Right lobe of liver (tissue), 6 donors: ENCODE data around the gene APLF. TPM values are rescaled to one million over a fixed set of nuclear protein-coding genes. Genes with fewer than 3 reads are reported as not detected.

Experiments
- ATAC-seq, 4 donors: fragments of 200-7000 bp; cut with Tn5 transposase; one replicate each; pipeline ENCODE4 v1.9.1; 2020; ENCODE audit warnings: mild to moderate bottlenecking in 4 of 4, moderate library complexity in 4 of 4
- DNase-seq, 3 donors: peaks; one replicate each; pipeline ENCODE4 v3.0.0-alpha.2; 2020
- H3K27ac ChIP-seq, 3 donors: fragments of 200-600 bp; one replicate each; pipeline ENCODE4 v1.8.0; 2022
- H3K27me3 ChIP-seq, 2 donors: fragments of 200-600 bp; one replicate each; pipeline ENCODE4 v1.8.0; 2022
- H3K36me3 ChIP-seq, 4 donors: fragments of 200-600 bp; sonication (generic) in 1 of 4; one replicate each; pipeline versions ENCODE4 v1.5.1 to v1.8.0; 2017 to 2022; ENCODE audit warnings: control low read depth in 1 of 4
- H3K4me1 ChIP-seq, 4 donors: fragments of 200-600 bp; sonication (generic) in 1 of 4; one replicate each; pipeline versions ENCODE4 v1.5.1 to v1.8.0; 2017 to 2022; ENCODE audit warnings: control low read depth in 1 of 4
- H3K4me3 ChIP-seq, 3 donors: fragments of 200-600 bp; one replicate each; pipeline ENCODE4 v1.8.0; 2022
- H3K9me3 ChIP-seq, 4 donors: fragments of 200-600 bp; sonication (generic) in 1 of 4; one replicate each; pipeline versions ENCODE4 v1.5.1 to v1.8.0; 2017 to 2022; ENCODE audit warnings: control low read depth in 1 of 4
- CTCF ChIP-seq, 4 donors: fragments of 200-600 bp in 3 of 4; fragments of 450-650 bp in 1 of 4; IDR thresholded peaks; one replicate each; pipeline versions ENCODE4 v1.5.1 to v1.8.0; 2016 to 2022; ENCODE audit warnings: antibody characterized with exemption in 4 of 4, mild to moderate bottlenecking in 2 of 4
- POLR2A ChIP-seq: fragments of 450-650 bp; IDR thresholded peaks from one replicate; pipeline ENCODE4 v1.6.1; 2017; ENCODE audit warnings: antibody characterized with exemption, mild to moderate bottlenecking
- WGBS: methylation state at CpG from one replicate; pipeline ENCODE4 v1.1.6; 2018; ENCODE audit warnings: low coverage, low lambda C conversion rate; ENCODE audit not compliant: insufficient coverage; ENCODE audit errors: missing lambda C conversion rate; 5-methylcytosine and 5-hydroxymethylcytosine counted together
- intact Hi-C, 2 donors: fragments of 100-400 bp; cut with DNase I; formaldehyde crosslinking; loops; one replicate each; pipeline versions ENCODE4 v1.11.2 to v1.14.1; 2022
- total RNA-seq, 6 experiments: library from RNA; depleted of rRNA in 2 of 6; stranded (reverse); fragments of >200 nt in 2 of 6; fragmentation: NEBNext Ultra II Directional in 3 of 6; extraction: Animal tissue kit (Norgen Biotek cat#: 25700) in 3 of 6; gene quantifications; one replicate each; pipeline versions ENCODE4 v1.1.0 to v1.2.4, GENCODE V29; 2016 to 2023
- donor health status: DM: no; HTN: yes; CAD: no.
- donor health status: DM: no; HTN: no; CAD: no.
- donor health status: DM: no; HTN: no; CAD: no.
- donor health status: DM: no; HTN: yes; CAD: no.
- donor health status: DM: no; HTN: yes; CAD: no.

APLF gene
- total RNA-seq, 6 experiments from 2014 or later: 1.3 to 2.3 (median 1.9) TPM

DNA sequence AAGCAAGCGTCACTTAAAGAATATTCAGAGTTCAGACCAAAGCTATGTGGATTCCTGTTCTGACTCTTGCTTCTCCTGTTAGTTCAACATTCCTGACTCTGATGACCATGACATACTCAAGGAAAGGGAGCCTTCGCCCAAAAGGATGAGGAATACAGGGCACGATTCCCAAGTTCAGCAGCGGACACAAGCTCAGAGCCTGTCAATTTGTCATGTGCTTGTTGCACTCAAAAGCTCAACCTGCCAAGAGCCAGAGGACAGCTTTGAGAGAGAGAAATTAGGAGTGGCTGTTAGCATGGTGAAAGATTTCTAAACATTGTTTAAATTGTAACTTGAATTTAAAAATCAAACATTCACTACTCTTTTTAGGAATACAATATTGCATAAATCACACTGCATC lies 33.3 kb downstream of the APLF start:
- H3K27me3 ChIP-seq: no peaks in the 10 kb centered on the region
- H3K27ac ChIP-seq: peak overlapping the region in 2 of 3 donors; percentile 10 to 33
- peak in 1 of 3 donors; percentile 66 for DNase-seq
- intact Hi-C loops: no loop called here
- H3K4me3 ChIP-seq: no peak overlapping the region
- no peaks in the 10 kb centered on the region for H3K36me3 ChIP-seq
- H3K4me1 ChIP-seq: peaks cover 0 to 24% (median 8%) of the 10 kb centered on the region in 4 donors
- TF ChIP-seq POLR2A (no peak), CTCF (IDR thresholded peaks at IDR 0.05) (no peak)
- peak; percentile 67 to 85 (median 80) for ATAC-seq
- 31% methylated on average over 4 of the region's 4 CpGs for WGBS
- no peaks in the 10 kb centered on the region for H3K9me3 ChIP-seq

GRCh38 chr2:68501768-68502167 lies 34.4 kb downstream of the APLF start:
- TF ChIP-seq POLR2A (no peak), CTCF (IDR thresholded peaks at IDR 0.05) (no peak)
- no peaks in the 10 kb centered on the region for H3K36me3 ChIP-seq
- intact Hi-C loops: no loop called here
- peaks cover 0 to 24% (median 8%) of the 10 kb centered on the region in 4 donors for H3K4me1 ChIP-seq
- 60% methylated on average over 5 of the region's 5 CpGs for WGBS
- H3K4me3 ChIP-seq: no peak overlapping the region
- no peaks in the 10 kb centered on the region for H3K9me3 ChIP-seq
- no peak overlapping the region for H3K27ac ChIP-seq
- H3K27me3 ChIP-seq: no peaks in the 10 kb centered on the region
- DNase-seq: no peak
- ATAC-seq: no peak

DNA sequence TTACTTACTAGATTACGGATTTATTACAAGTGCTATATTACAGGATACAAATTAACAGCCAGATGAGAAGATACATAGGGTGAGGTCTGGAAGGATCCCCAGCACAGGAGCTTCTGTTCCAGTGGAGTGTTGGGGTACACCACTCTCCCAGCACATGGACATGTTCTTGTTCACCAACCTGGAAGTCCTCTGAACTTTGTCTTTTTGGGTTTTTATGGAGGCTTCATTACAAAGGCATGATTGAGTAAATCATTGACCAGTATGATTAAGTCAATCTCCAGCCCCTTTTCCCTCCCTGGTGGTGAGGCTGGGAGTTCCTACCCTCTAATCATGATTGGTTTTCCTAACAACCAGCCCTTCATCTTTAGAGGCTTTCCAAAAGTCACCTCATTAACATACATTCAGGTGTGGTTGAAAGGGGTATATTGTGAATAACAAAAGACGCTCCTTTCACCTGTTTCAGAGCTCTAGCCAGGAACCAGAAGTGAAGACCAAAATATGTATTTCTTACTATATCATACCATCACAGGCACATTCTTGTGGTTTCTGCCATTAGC lies 38.3 kb downstream of the APLF start:
- ATAC-seq (peak; percentile 79 to 97 (median 90)), DNase-seq (peak in 1 of 3 donors; percentile 61)
- intact Hi-C loops: no loop called here
- WGBS: 38% methylated on average over 2 of the region's 2 CpGs
- H3K9me3 ChIP-seq: no peaks in the 10 kb centered on the region
- peak; percentile 89 for TF ChIP-seq POLR2A
- TF ChIP-seq CTCF (IDR thresholded peaks at IDR 0.05): peak in 1 of 4 donors; percentile 38
- no peaks in the 10 kb centered on the region for H3K36me3 ChIP-seq
- H3K4me1 ChIP-seq: peaks cover 0 to 9% (median 2%) of the 10 kb centered on the region in 4 donors
- no peaks in the 10 kb centered on the region for H3K27me3 ChIP-seq
- peak overlapping the region in 2 of 3 donors; percentile 35 to 38 for H3K4me3 ChIP-seq
- peak overlapping the region; percentile 14 to 85 (median 72) for H3K27ac ChIP-seq

- no peak for TF ChIP-seq POLR2A
- no peak for TF ChIP-seq CTCF (IDR thresholded peaks at IDR 0.05)
- H3K9me3 ChIP-seq: no peaks in the 10 kb centered on the region
- peak overlapping the region in 1 of 3 donors; percentile 85 for H3K27ac ChIP-seq
- H3K36me3 ChIP-seq: no peaks in the 10 kb centered on the region
- ATAC-seq (peak in 2 of 4 donors; percentile 6 to 28), DNase-seq (no peak)
- no peaks in the 10 kb centered on the region for H3K27me3 ChIP-seq
- intact Hi-C loops: no loop called here
- H3K4me1 ChIP-seq: peaks cover 0 to 4% (median 0%) of the 10 kb centered on the region in 4 donors
- H3K4me3 ChIP-seq: no peak overlapping the region
- 7% methylated on average over 3 of the region's 3 CpGs for WGBS
Measured at GRCh38 chr2:68506170-68506569, 38.8 kb downstream of the APLF start.
